Measurements from ENCODE around the gene ULK4.

The ULK4 gene

GRCh38 chr3:41638381-41638780 lies 323.5 kb downstream of the ULK4 start:
- DNase-seq (ENCODE audit: low spot score), result no peak

GRCh38 chr3:41632700-41633099 lies 329.2 kb downstream of the ULK4 start:
- DNase-seq (ENCODE audit: low spot score), result no peak

GRCh38 chr3:41630708-41631107 lies 331.2 kb downstream of the ULK4 start:
- DNase-seq (ENCODE audit: low spot score), result no peak

GRCh38 chr3:41629986-41630385 lies 331.9 kb downstream of the ULK4 start:
- no peak for DNase-seq (ENCODE audit: low spot score)

- no peak for DNase-seq (ENCODE audit: low spot score)
Measured at GRCh38 chr3:41629072-41629471, 332.8 kb downstream of the ULK4 start.

- DNase-seq (ENCODE audit: low spot score), result no peak
Measured at GRCh38 chr3:41627477-41628087, 334.3 kb downstream of the ULK4 start.

- DNase-seq (ENCODE audit: low spot score), result no peak
Measured at GRCh38 chr3:41612853-41613252, 349.1 kb downstream of the ULK4 start.

GRCh38 chr3:41611008-41611407 lies 350.9 kb downstream of the ULK4 start:
- no peak for DNase-seq (ENCODE audit: low spot score)

- DNase-seq (ENCODE audit: low spot score), result no peak
Measured at GRCh38 chr3:41608347-41608746, 353.6 kb downstream of the ULK4 start.

GRCh38 chr3:41603807-41604206 lies 358.1 kb downstream of the ULK4 start:
- DNase-seq (ENCODE audit: low spot score), result no peak

GRCh38 chr3:41602121-41602520 lies 359.8 kb downstream of the ULK4 start:
- no peak for DNase-seq (ENCODE audit: low spot score)

GRCh38 chr3:41601404-41601987 lies 360.4 kb downstream of the ULK4 start:
- DNase-seq (ENCODE audit: low spot score), result no peak

- DNase-seq (ENCODE audit: low spot score), result no peak
Measured at GRCh38 chr3:41600616-41601015, 361.3 kb downstream of the ULK4 start.

GRCh38 chr3:41599127-41599484 lies 362.8 kb downstream of the ULK4 start:
- no peak for DNase-seq (ENCODE audit: low spot score)

GRCh38 chr3:41598402-41599126 lies 363.3 kb downstream of the ULK4 start:
- no peak for DNase-seq (ENCODE audit: low spot score)

- DNase-seq (ENCODE audit: low spot score), result no peak
Measured at GRCh38 chr3:41593774-41594173, 368.1 kb downstream of the ULK4 start.

- no peak for DNase-seq (ENCODE audit: low spot score)
Measured at GRCh38 chr3:41592753-41593510, 369.0 kb downstream of the ULK4 start.

- DNase-seq (ENCODE audit: low spot score), result no peak
Measured at GRCh38 chr3:41583014-41583413, 378.9 kb downstream of the ULK4 start.

- no peak for DNase-seq (ENCODE audit: low spot score)
Measured at GRCh38 chr3:41581700-41582099, 380.2 kb downstream of the ULK4 start.

GRCh38 chr3:41580274-41580959 lies 381.5 kb downstream of the ULK4 start:
- no peak for DNase-seq (ENCODE audit: low spot score)

GRCh38 chr3:41579861-41580260 lies 382.0 kb downstream of the ULK4 start:
- DNase-seq (ENCODE audit: low spot score), result no peak

- DNase-seq (ENCODE audit: low spot score), result no peak
Measured at GRCh38 chr3:41578798-41579197, 383.1 kb downstream of the ULK4 start.
